Activated CD4-positive, alpha-beta memory T cell treated with anti-CD3 and anti-CD28 coated beads, Interleukin-2, amount 10 ng/mL, durations not matched to agents 7 days and 5 days (primary cell): ENCODE measurements around the gene INPP5A. TPM values are rescaled to one million over a fixed set of nuclear protein-coding genes. Genes with fewer than 3 reads are reported as not detected.

ENCODE experiments used
- CTCF ChIA-PET: fragments of 350-600 bp; sonication (Branson Sonifier 250); formaldehyde crosslinking; loops from one replicate; lab custom pipeline; 2021; ENCODE audit warnings: antibody characterized with exemption, inconsistent platforms; lab: Charles Lee
- POLR2A ChIA-PET: fragments of 350-600 bp; sonication (Branson Sonifier 250); formaldehyde crosslinking; loops from one replicate; lab custom pipeline; 2021; ENCODE audit warnings: antibody characterized with exemption; lab: Charles Lee
- DNase-seq: peaks from one replicate; pipeline ENCODE4 v3.0.0-alpha.2; 2020
- H3K27ac Mint-ChIP-seq: one replicate; pipeline ENCODE4 v1.8.0; 2021; ENCODE audit warnings: mild to moderate bottlenecking, mixed read lengths
- H3K27me3 Mint-ChIP-seq: one replicate; pipeline ENCODE4 v1.8.0; 2021; ENCODE audit warnings: mixed read lengths
- H3K36me3 Mint-ChIP-seq: one replicate; pipeline ENCODE4 v1.8.0; 2021; ENCODE audit warnings: low read depth, mixed read lengths
- H3K4me1 Mint-ChIP-seq: one replicate; pipeline ENCODE4 v1.8.0; 2021; ENCODE audit warnings: mixed read lengths
- H3K4me3 Mint-ChIP-seq: one replicate; pipeline ENCODE4 v1.8.0; 2021; ENCODE audit warnings: mild to moderate bottlenecking, mixed read lengths
- H3K9me3 Mint-ChIP-seq: one replicate; pipeline ENCODE4 v1.8.0; 2021; ENCODE audit warnings: mixed read lengths
- total RNA-seq, 2 experiments: library from RNA; stranded (reverse); gene quantifications; one replicate each; pipeline ENCODE4 v1.2.3, GENCODE V29; 2021

The INPP5A gene
- total RNA-seq, 2 experiments from 2014 or later = 9.3 to 9.5 TPM

DNA sequence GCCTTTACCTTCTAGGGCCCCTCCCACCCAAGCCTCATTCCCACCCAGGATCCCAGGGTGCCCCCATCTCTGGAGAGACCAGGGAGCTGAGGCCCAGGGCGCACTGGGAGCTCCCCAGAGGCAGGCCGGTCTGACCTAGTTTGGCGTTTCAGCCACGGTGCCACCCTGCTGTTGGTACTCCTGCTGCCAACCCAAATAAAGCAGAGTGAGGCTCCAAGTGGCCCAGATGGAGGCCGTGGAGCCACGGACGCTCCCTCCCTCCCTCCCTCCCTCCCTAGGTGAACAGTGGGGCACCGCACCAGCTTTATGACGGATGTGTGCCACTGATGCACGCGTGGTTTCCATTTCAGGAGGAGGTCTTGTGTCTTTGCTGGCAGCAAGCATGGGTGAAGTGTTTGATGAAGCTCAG, 1.8 kb downstream of the INPP5A start:
- ChIA-PET POLR2A (interaction anchor here (1.0 to 2.6 kb wide), 3 partner anchors 12 to 49 kb away, joined by 3 to 18 read pairs (median 5); no protein-coding TSS in a partner anchor), CTCF (interaction anchor here (0.5 to 4.2 kb wide), 3 partner anchors 9 to 93 kb away, joined by 3 to 16 read pairs (median 4); no protein-coding TSS in a partner anchor)
- peak; percentile 37 for DNase-seq

GRCh38 chr10:132539894-132540293, 2.3 kb downstream of the INPP5A start:
- H3K36me3 Mint-ChIP-seq = peaks cover 5% of the 10 kb centered on the region
- H3K27me3 Mint-ChIP-seq = peaks cover 9% of the 10 kb centered on the region
- peak overlapping the region; percentile 81 for H3K27ac Mint-ChIP-seq
- H3K4me3 Mint-ChIP-seq = peak overlapping the region; percentile 82
- H3K4me1 Mint-ChIP-seq = peaks cover 57% of the 10 kb centered on the region
- peak; percentile 38 for DNase-seq
- no peaks in the 10 kb centered on the region for H3K9me3 Mint-ChIP-seq
- ChIA-PET CTCF (interaction anchor here (1.9 to 4.2 kb wide), 2 partner anchors 9 to 11 kb away, joined by 4 to 16 read pairs; no protein-coding TSS in a partner anchor), POLR2A (interaction anchor here (1.0 to 2.6 kb wide), 4 partner anchors 11 to 48 kb away, joined by 3 to 18 read pairs (median 4); no protein-coding TSS in a partner anchor)

More for the DNA sequence above, 1.8 kb downstream of the INPP5A start:
- Mint-ChIP-seq H3K27ac (peak overlapping the region; percentile 81), H3K4me3 (peak overlapping the region; percentile 82), H3K9me3 (no peaks in the 10 kb centered on the region), H3K36me3 (peaks cover 5% of the 10 kb centered on the region), H3K27me3 (peaks cover 14% of the 10 kb centered on the region), H3K4me1 (peaks cover 52% of the 10 kb centered on the region)

DNA sequence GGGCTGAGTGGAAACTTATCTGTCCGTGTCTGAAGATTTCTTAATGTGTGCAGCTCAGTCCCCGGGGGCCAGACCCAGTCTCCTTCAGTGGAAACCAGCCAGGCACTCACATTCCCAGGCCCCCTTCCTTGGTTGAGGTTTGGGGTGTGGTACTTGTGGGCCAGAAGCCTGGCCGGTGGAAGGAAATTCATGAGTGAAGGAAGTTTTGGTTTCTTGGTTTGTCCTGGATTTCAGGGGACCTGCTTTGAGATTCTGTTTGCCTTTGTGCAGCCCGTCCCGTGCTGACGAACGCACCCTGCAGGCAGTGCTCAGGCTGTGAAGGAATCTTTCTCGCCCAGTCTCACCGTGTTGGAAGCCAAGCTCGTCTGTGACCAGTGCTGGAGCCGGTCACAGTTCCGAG, 2.9 kb downstream of the INPP5A start:
- peaks cover 5% of the 10 kb centered on the region for H3K36me3 Mint-ChIP-seq
- no peaks in the 10 kb centered on the region for H3K9me3 Mint-ChIP-seq
- peak overlapping the region; percentile 82 for H3K4me3 Mint-ChIP-seq
- H3K27me3 Mint-ChIP-seq = peaks cover 6% of the 10 kb centered on the region
- peak overlapping the region; percentile 81 for H3K27ac Mint-ChIP-seq
- ChIA-PET CTCF (interaction anchor here (1.9 to 4.2 kb wide), 2 partner anchors 10 to 11 kb away, joined by 4 to 16 read pairs; no protein-coding TSS in a partner anchor), POLR2A (interaction anchor here (1.1 to 2.6 kb wide), 3 partner anchors 11 to 48 kb away, joined by 4 to 18 read pairs (median 5); no protein-coding TSS in a partner anchor)
- DNase-seq = no peak
- peaks cover 57% of the 10 kb centered on the region for H3K4me1 Mint-ChIP-seq

DNA sequence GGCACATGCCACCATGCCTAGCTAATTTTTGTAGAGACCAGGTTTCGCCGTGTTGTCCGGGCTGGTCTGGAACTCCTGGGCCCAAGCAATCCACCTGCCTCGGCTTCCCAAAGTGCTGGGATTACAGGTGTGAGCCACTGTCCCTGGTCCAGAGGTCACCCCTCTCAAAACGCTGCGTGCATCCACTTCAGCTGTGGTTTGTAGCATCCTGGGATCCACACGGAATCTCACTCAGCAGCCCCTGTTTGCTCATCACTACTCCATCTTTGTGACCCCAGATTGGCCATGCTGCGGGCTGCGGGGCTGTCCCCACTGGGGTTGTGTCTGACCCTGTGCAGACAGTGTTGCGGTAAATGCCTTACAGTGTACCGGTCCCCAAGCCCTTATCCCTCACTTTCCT, 3.5 kb downstream of the INPP5A start:
- POLR2A ChIA-PET = interaction anchor here (1.1 to 1.7 kb wide), 2 partner anchors 10 to 31 kb away, joined by 4 to 10 read pairs; no protein-coding TSS in a partner anchor
- DNase-seq = no peak
- CTCF ChIA-PET = interaction anchor here (4.2 kb wide), 1 partner anchor 10 kb away, joined by 16 read pairs; no protein-coding TSS in a partner anchor
- H3K36me3 Mint-ChIP-seq = peaks cover 5% of the 10 kb centered on the region
- H3K27ac Mint-ChIP-seq = no peak overlapping the region
- H3K9me3 Mint-ChIP-seq = no peaks in the 10 kb centered on the region
- no peak overlapping the region for H3K4me3 Mint-ChIP-seq
- peaks cover 6% of the 10 kb centered on the region for H3K27me3 Mint-ChIP-seq
- peaks cover 59% of the 10 kb centered on the region for H3K4me1 Mint-ChIP-seq

GRCh38 chr10:132541601-132542011, 4.0 kb downstream of the INPP5A start:
- H3K9me3 Mint-ChIP-seq = no peaks in the 10 kb centered on the region
- no peak overlapping the region for H3K27ac Mint-ChIP-seq
- H3K4me3 Mint-ChIP-seq = no peak overlapping the region
- ChIA-PET POLR2A (interaction anchor here (1.7 kb wide), 1 partner anchor 10 kb away, joined by 10 read pairs; no protein-coding TSS in a partner anchor), CTCF (interaction anchor here (4.2 kb wide), 1 partner anchor 10 kb away, joined by 16 read pairs; no protein-coding TSS in a partner anchor)
- peaks cover 3% of the 10 kb centered on the region for H3K27me3 Mint-ChIP-seq
- H3K36me3 Mint-ChIP-seq = peaks cover 5% of the 10 kb centered on the region
- peaks cover 56% of the 10 kb centered on the region for H3K4me1 Mint-ChIP-seq
- DNase-seq = no peak

DNA sequence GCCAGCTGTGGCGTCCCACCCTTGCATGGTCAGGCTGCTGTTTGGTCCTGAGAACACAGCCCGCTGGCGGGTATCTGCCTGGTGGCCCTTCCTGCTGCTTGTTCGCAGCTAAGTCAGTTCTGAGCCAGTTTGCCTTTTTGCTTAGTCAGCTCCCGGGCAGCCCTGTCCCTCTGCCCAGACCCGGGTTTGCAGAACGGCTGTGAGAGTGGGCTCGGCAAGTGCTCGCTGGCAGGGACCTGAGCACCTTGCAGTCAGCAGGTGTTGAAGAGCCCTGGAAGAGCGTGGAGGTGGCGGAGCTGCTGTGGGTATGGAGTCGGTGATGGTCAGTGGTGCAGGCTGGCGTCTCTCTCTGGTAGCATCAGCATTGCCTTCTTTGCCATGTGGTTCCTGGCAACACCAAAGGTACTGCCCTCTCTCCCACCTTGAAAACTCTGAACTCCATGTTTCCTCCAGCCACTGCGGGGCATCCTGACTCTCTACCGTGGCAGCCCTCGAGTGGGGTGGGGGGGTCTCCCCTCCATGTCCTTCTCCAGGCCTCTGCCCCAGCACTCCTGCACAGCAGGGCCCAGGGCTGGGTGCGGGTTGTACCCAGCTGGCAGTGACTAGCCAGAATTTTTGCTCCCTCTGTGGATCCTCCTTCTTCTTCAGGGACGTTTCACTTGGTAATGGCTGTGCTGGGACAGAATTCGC, 4.6 kb downstream of the INPP5A start:
- peaks cover 5% of the 10 kb centered on the region for H3K36me3 Mint-ChIP-seq
- no peaks in the 10 kb centered on the region for H3K9me3 Mint-ChIP-seq
- POLR2A ChIA-PET = interaction anchor here (1.7 kb wide), 1 partner anchor 9 kb away, joined by 10 read pairs; no protein-coding TSS in a partner anchor
- H3K4me3 Mint-ChIP-seq = no peak overlapping the region
- H3K27me3 Mint-ChIP-seq = peaks cover 3% of the 10 kb centered on the region
- peaks cover 56% of the 10 kb centered on the region for H3K4me1 Mint-ChIP-seq
- no peak for DNase-seq
- no peak overlapping the region for H3K27ac Mint-ChIP-seq
- CTCF ChIA-PET = interaction anchor here (4.2 kb wide), 1 partner anchor 9 kb away, joined by 16 read pairs; no protein-coding TSS in a partner anchor

- CTCF ChIA-PET = interaction anchor here (4.2 kb wide), 1 partner anchor 8 kb away, joined by 16 read pairs; no protein-coding TSS in a partner anchor
- peaks cover 3% of the 10 kb centered on the region for H3K27me3 Mint-ChIP-seq
- peaks cover 5% of the 10 kb centered on the region for H3K36me3 Mint-ChIP-seq
- H3K4me1 Mint-ChIP-seq = peaks cover 59% of the 10 kb centered on the region
- H3K4me3 Mint-ChIP-seq = no peak overlapping the region
- H3K27ac Mint-ChIP-seq = no peak overlapping the region
- H3K9me3 Mint-ChIP-seq = no peaks in the 10 kb centered on the region
- DNase-seq = no peak
- POLR2A ChIA-PET = no interaction called here
Observed at GRCh38 chr10:132542819-132543218, 5.2 kb downstream of the INPP5A start.

DNA sequence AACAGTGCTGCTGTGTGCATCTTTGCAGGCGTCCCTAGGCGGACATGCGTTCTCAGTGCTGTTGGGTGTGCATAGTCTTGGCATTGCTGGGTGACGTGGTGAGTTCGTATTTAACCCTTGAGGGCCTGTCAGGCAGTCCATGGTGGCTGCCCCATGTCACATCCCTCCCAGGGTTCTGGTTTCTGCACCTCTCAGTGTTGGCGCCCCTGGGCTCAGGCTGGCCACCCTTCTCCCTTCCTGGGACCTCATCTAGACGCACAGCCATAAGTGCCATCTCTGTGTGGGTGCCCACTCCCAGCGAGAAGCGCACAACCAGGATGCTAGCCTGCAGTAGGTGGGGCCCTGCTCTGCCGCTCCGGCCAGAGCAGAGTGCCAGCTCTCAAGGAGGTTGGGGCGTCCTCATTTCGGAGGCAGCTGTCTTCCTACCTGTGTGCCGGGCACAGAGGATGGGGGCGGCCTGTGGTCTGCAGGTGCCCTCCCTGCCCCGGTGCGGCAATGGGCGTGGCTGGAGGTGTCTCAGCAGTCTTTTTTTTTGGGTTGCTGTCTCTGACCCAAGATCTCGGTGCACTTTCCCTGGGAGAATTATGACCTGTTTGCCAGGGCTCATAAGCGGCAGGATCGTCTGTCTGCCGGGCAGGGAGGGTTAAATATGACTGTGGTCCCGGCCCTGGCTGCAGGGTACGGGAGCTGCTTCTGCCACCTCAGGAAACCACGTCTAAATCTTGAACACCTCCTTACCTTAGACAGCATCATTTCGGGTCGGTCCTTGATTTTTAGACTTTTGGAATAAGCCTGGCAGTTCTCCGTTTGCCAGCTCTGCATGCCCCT, 6.5 kb downstream of the INPP5A start:
- H3K36me3 Mint-ChIP-seq = peaks cover 5% of the 10 kb centered on the region
- ChIA-PET POLR2A (no interaction called here), CTCF (no interaction called here)
- no peaks in the 10 kb centered on the region for H3K9me3 Mint-ChIP-seq
- H3K4me3 Mint-ChIP-seq = peak overlapping the region; percentile 59
- peaks cover 49% of the 10 kb centered on the region for H3K4me1 Mint-ChIP-seq
- DNase-seq = no peak
- peaks cover 3% of the 10 kb centered on the region for H3K27me3 Mint-ChIP-seq
- H3K27ac Mint-ChIP-seq = peak overlapping the region; percentile 64

DNA sequence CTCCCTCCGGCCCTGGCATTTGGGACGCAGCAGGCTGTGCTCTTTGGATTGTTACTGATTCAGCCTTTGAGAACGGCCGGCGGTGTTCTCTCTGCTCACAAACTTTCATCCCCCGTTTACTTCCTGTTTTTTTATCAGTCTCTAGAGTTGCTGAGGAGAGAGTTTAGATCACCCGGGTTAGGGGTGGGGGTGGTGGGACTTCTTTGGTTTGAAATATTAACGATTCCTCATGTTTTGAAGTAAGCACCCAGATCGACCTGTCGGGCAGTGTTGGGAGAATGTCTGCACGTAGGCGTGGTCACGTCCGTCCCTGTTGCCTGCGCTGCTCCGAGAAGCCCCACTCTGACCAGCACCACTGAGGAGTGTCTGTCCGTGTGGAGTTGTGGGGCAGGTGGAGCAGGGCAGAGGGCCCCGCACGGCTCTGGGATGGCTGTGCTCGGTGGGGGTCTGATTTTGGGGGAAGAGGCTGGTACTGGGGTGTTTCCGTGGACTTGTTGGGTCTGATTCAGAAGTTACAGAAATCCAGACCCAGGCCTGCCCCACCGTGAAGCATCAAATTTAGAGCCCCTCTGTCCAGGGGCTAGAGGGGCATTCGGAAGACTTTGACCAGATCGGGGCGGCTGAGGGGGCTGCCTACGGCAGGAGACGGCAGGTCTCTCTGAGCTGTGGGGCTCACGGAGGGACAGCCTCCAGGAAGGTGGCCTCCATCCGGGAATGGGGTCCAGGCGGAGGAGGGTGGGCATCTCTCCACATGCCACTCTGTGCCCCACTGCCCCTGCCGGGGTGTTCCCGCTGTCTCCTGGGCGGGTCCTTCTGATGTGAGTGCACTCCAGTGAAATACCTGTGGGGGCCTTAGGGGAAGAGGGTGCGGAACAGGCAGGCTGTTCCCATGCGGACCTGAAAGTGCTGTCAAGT, 7.4 kb downstream of the INPP5A start:
- H3K9me3 Mint-ChIP-seq = no peaks in the 10 kb centered on the region
- H3K4me1 Mint-ChIP-seq = peaks cover 43% of the 10 kb centered on the region
- ChIA-PET CTCF (no interaction called here), POLR2A (interaction anchor here (0.7 to 0.9 kb wide), 2 partner anchors 9 to 27 kb away, joined by 3 to 4 read pairs; no protein-coding TSS in a partner anchor)
- H3K27me3 Mint-ChIP-seq = peaks cover 3% of the 10 kb centered on the region
- H3K4me3 Mint-ChIP-seq = peak overlapping the region; percentile 59
- no peak for DNase-seq
- peak overlapping the region; percentile 64 for H3K27ac Mint-ChIP-seq
- H3K36me3 Mint-ChIP-seq = peaks cover 5% of the 10 kb centered on the region

- peaks cover 5% of the 10 kb centered on the region for H3K36me3 Mint-ChIP-seq
- H3K27me3 Mint-ChIP-seq = peaks cover 3% of the 10 kb centered on the region
- H3K4me3 Mint-ChIP-seq = no peak overlapping the region
- no peak for DNase-seq
- ChIA-PET CTCF (no interaction called here), POLR2A (interaction anchor here (0.7 to 0.9 kb wide), 2 partner anchors 10 to 26 kb away, joined by 3 to 4 read pairs; no protein-coding TSS in a partner anchor)
- peaks cover 42% of the 10 kb centered on the region for H3K4me1 Mint-ChIP-seq
- no peak overlapping the region for H3K27ac Mint-ChIP-seq
- H3K9me3 Mint-ChIP-seq = no peaks in the 10 kb centered on the region
Observed at GRCh38 chr10:132545659-132546367, 8.2 kb downstream of the INPP5A start.
